Measurements from ENCODE around the gene LCP2. TPM values are rescaled to one million over a fixed set of nuclear protein-coding genes. Genes with fewer than 3 reads are reported as not detected.

Gene LCP2
- polyA plus RNA-seq, 2 of the 4 experiments (the other 2 are of a cell fraction), result not detected

DNA sequence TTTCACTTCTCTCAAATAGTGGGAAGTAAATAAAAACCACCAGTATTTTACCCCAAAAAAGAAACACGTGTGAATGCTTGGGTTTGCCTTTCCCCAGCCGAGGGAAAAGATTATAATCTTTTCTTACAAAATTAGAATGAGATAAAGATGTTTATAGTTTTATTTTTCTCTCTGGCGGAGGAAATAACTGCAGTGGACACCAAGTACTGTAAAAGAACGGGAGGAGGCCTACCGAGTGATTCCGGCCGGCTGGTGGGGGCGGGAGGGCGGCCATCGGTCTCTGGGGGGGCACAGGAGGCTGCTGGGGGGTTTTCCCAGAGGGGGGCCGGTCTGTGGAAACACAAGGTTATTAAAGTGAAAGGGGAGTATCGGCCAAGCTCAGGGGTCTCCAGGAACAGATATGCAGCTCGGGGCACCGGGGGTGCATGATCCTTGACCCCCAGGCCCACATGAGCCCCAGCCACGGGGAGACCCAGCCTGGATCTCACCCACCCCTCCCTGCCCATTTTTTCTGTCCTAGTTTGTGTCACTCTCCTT is 29.4 kb downstream of the LCP2 start:
- TF ChIP-seq, protein P1, sequence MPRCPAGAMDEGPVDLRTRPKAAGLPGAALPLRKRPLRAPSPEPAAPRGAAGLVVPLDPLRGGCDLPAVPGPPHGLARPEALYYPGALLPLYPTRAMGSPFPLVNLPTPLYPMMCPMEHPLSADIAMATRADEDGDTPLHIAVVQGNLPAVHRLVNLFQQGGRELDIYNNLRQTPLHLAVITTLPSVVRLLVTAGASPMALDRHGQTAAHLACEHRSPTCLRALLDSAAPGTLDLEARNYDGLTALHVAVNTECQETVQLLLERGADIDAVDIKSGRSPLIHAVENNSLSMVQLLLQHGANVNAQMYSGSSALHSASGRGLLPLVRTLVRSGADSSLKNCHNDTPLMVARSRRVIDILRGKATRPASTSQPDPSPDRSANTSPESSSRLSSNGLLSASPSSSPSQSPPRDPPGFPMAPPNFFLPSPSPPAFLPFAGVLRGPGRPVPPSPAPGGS (IDR thresholded peaks at IDR 0.05), result no peak
- TF ChIP-seq POLR2AphosphoS2 (conservative IDR thresholded peaks at IDR 0.05; ENCODE audit: low read length), result no peak
- ChIA-PET POLR2A (no interaction called here), CTCF (interaction anchor here (0.8 to 4.6 kb wide), 24 partner anchors 8 to 523 kb away, joined by 3 to 43 read pairs (median 4); partner anchors contain the start of gene C5orf58)
- FAIRE-seq (no peak), DNase-seq (ENCODE audit: low read depth in 1 of 2, low spot score in 1 of 2) (no peak), ATAC-seq (no peak)
- Histone ChIP-seq H3K4me2 (peak overlapping the region; percentile 69), H3K4me1 (peaks cover 2% of the 10 kb centered on the region; the same call in 2 of the 3 replicates), H3K9me3 (no peaks in the 10 kb centered on the region), H3K4me3 (no peak overlapping the region), H3K27ac (no peak overlapping the region)
- WGBS (ENCODE audit: missing lambda C conversion rate), result 28% methylated on average over 10 of the region's 15 CpGs

DNA sequence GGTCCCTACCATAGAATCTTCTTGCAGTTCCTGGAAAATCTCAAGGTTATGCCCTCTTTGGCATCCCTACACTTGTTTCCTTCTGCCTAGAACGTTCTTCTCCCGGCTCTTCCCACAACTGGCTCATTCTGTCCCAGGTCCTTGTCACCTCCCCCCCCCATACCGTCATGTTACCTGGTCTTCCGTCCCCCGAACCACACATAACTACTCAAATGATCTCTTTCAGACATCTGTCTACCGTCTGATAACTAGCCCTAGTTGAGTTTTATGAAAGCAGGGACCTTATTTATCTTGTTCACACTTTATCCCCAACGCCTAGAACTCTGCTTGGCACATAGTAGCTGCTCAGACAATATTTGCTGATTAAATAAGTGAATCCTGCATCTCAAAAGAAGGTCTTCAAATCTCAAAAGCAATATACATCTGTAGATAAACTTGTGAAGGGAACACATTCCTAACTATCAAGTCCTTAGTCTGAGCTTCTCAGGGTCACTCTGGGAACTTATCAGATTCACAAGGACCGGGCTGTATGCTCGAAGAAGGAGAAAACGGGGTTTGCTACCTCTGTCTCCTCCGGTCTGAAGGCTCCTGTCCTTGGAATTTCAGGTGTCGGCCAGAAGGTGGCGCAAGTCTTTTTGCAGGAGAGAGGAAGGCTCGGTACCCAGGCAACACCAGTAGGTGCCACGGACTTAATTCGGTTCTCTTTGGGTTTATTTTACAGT is 30.0 kb downstream of the LCP2 start:
- Histone ChIP-seq H3K4me3 (no peak overlapping the region), H3K27ac (no peak overlapping the region), H3K4me1 (no peaks in the 10 kb centered on the region), H3K9me3 (no peaks in the 10 kb centered on the region), H3K4me2 (peak overlapping the region; percentile 69)
- ChIA-PET CTCF (interaction anchor here (0.6 to 4.6 kb wide), 33 partner anchors 8 to 1163 kb away, joined by 3 to 43 read pairs (median 4); partner anchors contain the start of gene C5orf58), POLR2A (no interaction called here)
- FAIRE-seq (no peak), DNase-seq (ENCODE audit: low read depth in 1 of 2, low spot score in 1 of 2) (peak; percentile 76 to 79), ATAC-seq (peak; percentile 94 to 98)
- 15% methylated on average over 15 of the region's 16 CpGs for WGBS (ENCODE audit: missing lambda C conversion rate)
- TF ChIP-seq SMC3 (IDR thresholded peaks at IDR 0.05) (peak; percentile 72), RAD21 (conservative IDR thresholded peaks at IDR 0.05 in 1 of 2, IDR thresholded peaks at IDR 0.05 in 1 of 2) (peak; percentile 61 to 69; a peak in 4 of 5 replicates), JUNB (IDR thresholded peaks at IDR 0.05) (no peak)
- TF ChIP-seq, protein P2, sequence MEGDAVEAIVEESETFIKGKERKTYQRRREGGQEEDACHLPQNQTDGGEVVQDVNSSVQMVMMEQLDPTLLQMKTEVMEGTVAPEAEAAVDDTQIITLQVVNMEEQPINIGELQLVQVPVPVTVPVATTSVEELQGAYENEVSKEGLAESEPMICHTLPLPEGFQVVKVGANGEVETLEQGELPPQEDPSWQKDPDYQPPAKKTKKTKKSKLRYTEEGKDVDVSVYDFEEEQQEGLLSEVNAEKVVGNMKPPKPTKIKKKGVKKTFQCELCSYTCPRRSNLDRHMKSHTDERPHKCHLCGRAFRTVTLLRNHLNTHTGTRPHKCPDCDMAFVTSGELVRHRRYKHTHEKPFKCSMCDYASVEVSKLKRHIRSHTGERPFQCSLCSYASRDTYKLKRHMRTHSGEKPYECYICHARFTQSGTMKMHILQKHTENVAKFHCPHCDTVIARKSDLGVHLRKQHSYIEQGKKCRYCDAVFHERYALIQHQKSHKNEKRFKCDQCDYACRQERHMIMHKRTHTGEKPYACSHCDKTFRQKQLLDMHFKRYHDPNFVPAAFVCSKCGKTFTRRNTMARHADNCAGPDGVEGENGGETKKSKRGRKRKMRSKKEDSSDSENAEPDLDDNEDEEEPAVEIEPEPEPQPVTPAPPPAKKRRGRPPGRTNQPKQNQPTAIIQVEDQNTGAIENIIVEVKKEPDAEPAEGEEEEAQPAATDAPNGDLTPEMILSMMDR (IDR thresholded peaks at IDR 0.05), result peak; percentile 85

DNA sequence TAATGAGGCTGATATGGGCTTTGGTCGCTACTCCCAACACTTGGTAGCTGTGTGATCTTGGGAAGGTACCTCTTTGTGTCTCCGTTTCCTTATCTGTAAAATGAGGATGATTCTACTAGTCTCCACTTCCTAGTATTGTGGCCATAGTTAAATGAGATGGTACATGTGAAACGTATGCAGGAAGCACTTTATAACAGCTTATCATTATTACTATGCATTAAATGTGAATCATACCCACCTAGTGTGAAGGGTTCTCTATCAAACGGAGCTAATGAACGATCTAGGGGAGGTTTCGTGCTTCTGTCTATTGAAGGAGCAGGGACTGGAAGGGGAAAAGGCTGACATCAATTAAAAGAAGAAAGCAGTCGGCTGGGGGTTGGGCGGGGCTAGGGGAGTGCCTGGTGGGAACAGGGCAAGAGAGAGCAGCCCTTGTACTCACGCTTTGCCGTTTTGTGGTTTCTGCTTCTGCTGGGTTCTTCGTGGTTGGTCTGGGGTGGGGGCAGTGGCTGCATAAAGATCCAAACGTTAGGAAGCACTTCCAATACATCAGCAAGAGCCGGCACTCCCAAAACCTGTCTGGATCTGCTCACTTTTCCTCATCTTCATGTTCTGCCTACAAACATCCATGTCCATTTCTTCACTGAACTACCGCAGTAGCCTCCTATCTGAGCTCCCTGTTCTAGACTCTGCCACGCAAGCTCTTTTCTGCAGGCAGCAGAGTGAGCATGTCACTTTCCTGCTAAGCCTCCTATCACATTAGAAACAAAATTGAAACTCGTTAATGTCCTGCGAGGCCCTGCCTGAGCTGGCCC is 30.8 kb downstream of the LCP2 start:
- Histone ChIP-seq H3K27ac (no peak overlapping the region), H3K4me1 (no peaks in the 10 kb centered on the region), H3K4me3 (no peak overlapping the region), H3K4me2 (no peak overlapping the region), H3K9me3 (no peaks in the 10 kb centered on the region)
- ChIA-PET POLR2A (no interaction called here), CTCF (interaction anchor here (0.6 to 4.6 kb wide), 30 partner anchors 8 to 1164 kb away, joined by 3 to 43 read pairs (median 4); no protein-coding TSS in a partner anchor)
- TF ChIP-seq, protein P3, sequence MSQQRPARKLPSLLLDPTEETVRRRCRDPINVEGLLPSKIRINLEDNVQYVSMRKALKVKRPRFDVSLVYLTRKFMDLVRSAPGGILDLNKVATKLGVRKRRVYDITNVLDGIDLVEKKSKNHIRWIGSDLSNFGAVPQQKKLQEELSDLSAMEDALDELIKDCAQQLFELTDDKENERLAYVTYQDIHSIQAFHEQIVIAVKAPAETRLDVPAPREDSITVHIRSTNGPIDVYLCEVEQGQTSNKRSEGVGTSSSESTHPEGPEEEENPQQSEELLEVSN (IDR thresholded peaks at IDR 0.05; ENCODE audit: borderline replicate concordance, low read depth), result no peak
- ATAC-seq, result peak; percentile 14 to 35; a peak in 3 of 6 replicates
- no peak for DNase-seq (ENCODE audit: low read depth in 1 of 2, low spot score in 1 of 2)
- WGBS (ENCODE audit: missing lambda C conversion rate), result 19% methylated on average over 17 of the region's 17 CpGs
- no peak for FAIRE-seq

DNA sequence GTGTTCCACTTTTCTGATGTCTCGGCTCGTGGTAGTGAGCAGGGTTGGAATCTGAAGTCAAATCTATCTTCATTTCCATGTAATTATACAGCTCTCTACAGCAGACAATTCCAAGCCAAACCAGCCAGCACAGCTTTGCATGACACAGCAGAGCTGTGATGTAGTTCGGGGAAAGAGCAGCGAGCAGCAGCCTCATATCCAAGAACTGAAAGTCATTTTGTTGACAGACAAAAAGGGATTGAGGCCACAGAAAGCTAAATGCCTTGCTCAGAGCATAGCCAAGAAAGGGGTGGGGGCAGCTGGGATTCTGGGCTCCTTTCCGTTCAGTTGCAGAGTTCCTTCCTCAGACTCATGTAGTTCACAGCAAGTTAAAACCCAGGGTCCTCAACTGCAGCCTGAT is 32.1 kb downstream of the LCP2 start:
- H3K9me3 ChIP-seq, result no peaks in the 10 kb centered on the region
- no peaks in the 10 kb centered on the region for H3K4me1 ChIP-seq
- TF ChIP-seq NPAS2 (CRISPR knock-in tag; IDR thresholded peaks at IDR 0.05; ENCODE audit: borderline replicate concordance), result no peak
- no peak for TF ChIP-seq BHLHE40 (IDR thresholded peaks at IDR 0.05; ENCODE audit: low read depth, low read length)
- TF ChIP-seq, protein P4, sequence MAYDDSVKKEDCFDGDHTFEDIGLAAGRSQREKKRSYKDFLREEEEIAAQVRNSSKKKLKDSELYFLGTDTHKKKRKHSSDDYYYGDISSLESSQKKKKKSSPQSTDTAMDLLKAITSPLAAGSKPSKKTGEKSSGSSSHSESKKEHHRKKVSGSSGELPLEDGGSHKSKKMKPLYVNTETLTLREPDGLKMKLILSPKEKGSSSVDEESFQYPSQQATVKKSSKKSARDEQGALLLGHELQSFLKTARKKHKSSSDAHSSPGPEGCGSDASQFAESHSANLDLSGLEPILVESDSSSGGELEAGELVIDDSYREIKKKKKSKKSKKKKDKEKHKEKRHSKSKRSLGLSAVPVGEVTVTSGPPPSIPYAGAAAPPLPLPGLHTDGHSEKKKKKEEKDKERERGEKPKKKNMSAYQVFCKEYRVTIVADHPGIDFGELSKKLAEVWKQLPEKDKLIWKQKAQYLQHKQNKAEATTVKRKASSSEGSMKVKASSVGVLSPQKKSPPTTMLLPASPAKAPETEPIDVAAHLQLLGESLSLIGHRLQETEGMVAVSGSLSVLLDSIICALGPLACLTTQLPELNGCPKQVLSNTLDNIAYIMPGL (CRISPR knock-in tag; IDR thresholded peaks at IDR 0.05; ENCODE audit: borderline replicate concordance), result no peak
- TF ChIP-seq, protein P3 (IDR thresholded peaks at IDR 0.05; ENCODE audit: borderline replicate concordance, low read depth), result no peak
- no peak for TF ChIP-seq EHMT2 (IDR thresholded peaks at IDR 0.05; ENCODE audit: low read depth)
- no peak for TF ChIP-seq MYC (IDR thresholded peaks at IDR 0.05; ENCODE audit: borderline replicate concordance, low read length)
- TF ChIP-seq CHD2 (IDR thresholded peaks at IDR 0.05; ENCODE audit: low read length, partially characterized antibody), result no peak
- TF ChIP-seq FOSL2 (IDR thresholded peaks at IDR 0.05), result no peak
- TF ChIP-seq FOSL2 (CRISPR knock-in tag; IDR thresholded peaks at IDR 0.05), result no peak
- TF ChIP-seq CBX8 (IDR thresholded peaks at IDR 0.05), result no peak
- no peak overlapping the region for H3K4me2 ChIP-seq
- CTCF ChIA-PET, result interaction anchor here (1.4 to 4.6 kb wide), 7 partner anchors 9 to 367 kb away, joined by 3 to 29 read pairs (median 8); no protein-coding TSS in a partner anchor
- ATAC-seq, result no peak
- DNase-seq (ENCODE audit: low read depth in 1 of 2, low spot score in 1 of 2), result no peak
- POLR2A ChIA-PET, result no interaction called here
- FAIRE-seq, result no peak
- WGBS (ENCODE audit: missing lambda C conversion rate), result 29% methylated on average over 5 of the region's 5 CpGs
- H3K4me3 ChIP-seq, result no peak overlapping the region
- H3K27ac ChIP-seq, result no peak overlapping the region

Data from A549 (cell line).